ENCODE results near the gene SLC25A21. TPM values are rescaled to one million over a fixed set of nuclear protein-coding genes. Genes with fewer than 3 reads are reported as not detected.

The SLC25A21 gene
- total RNA-seq, 4 donors from 2014 or later, result 2.0 TPM; not detected in 3

DNA sequence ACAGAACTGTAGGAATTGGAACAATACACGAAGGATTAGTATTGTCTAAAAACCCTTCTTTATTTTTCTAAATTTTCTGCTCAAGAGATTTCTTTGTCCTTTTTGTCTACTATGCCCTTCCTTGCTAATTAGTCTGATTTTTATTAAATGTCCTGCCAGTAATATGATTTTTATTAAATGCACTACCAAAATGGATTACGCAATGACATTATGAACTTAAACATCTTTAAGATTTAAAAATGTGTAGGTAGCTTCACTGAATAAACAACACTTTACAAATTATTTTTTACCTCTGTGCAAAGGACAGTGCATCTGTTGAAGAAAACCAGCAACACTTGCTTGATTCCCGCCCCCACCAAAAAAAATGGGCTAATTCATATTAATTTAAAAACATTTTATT is 519.0 kb downstream of the SLC25A21 start:
- Histone ChIP-seq H3K4me1 (peaks cover 36% of the 10 kb centered on the region), H3K27ac (no peak overlapping the region), H3K36me3 (no peaks in the 10 kb centered on the region), H3K27me3 (peaks cover 100% of the 10 kb centered on the region), H3K4me3 (no peak overlapping the region), H3K9me3 (no peaks in the 10 kb centered on the region)
- TF ChIP-seq, protein P1, sequence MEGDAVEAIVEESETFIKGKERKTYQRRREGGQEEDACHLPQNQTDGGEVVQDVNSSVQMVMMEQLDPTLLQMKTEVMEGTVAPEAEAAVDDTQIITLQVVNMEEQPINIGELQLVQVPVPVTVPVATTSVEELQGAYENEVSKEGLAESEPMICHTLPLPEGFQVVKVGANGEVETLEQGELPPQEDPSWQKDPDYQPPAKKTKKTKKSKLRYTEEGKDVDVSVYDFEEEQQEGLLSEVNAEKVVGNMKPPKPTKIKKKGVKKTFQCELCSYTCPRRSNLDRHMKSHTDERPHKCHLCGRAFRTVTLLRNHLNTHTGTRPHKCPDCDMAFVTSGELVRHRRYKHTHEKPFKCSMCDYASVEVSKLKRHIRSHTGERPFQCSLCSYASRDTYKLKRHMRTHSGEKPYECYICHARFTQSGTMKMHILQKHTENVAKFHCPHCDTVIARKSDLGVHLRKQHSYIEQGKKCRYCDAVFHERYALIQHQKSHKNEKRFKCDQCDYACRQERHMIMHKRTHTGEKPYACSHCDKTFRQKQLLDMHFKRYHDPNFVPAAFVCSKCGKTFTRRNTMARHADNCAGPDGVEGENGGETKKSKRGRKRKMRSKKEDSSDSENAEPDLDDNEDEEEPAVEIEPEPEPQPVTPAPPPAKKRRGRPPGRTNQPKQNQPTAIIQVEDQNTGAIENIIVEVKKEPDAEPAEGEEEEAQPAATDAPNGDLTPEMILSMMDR (IDR thresholded peaks at IDR 0.05), result no peak
- TF ChIP-seq POLR2A (IDR thresholded peaks at IDR 0.05), result no peak
- 42% methylated on average over 3 of the region's 3 CpGs for WGBS
- DNase-seq (ENCODE audit: low spot score in 2 of 2), result no peak

DNA sequence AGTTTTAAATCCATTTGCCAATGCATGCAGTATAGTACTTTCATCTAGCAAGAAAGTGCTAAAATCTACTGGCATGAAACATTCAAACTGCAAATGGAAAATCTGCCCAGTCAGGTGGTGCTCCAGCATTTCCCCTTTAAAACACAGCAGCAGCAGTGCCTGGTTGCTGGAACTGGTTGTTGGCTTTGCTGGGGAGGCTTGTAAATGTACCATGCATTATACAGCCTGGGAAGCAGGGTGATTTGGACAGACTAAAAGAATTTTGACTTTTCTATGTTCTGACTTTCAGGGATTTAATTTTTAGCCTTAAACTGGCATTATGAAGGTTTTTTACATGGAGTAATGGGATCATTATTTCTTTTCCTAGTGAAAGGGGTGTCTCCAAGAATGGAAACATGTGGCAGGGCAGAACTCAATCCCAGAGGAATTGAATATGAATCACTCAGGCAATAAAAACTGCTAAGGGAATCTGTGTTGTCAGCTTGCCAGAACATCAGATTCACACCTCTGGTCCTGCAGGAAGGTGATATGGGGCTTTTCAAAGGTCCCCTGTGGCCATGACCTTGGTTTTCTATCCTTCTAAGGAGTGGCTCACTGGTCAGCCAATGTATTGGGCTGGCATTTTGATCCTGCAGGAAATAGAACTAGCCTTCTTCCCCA is 519.7 kb downstream of the SLC25A21 start:
- peaks cover 41% of the 10 kb centered on the region for H3K4me1 ChIP-seq
- no peaks in the 10 kb centered on the region for H3K9me3 ChIP-seq
- no peak for DNase-seq (ENCODE audit: low spot score in 2 of 2)
- TF ChIP-seq POLR2AphosphoS5 (IDR thresholded peaks at IDR 0.05) (no peak), POLR2A (IDR thresholded peaks at IDR 0.05) (no peak), EP300 (IDR thresholded peaks at IDR 0.05) (no peak)
- TF ChIP-seq, protein P1 (IDR thresholded peaks at IDR 0.05), result no peak
- H3K27me3 ChIP-seq, result peaks cover 100% of the 10 kb centered on the region
- H3K36me3 ChIP-seq, result no peaks in the 10 kb centered on the region
- H3K27ac ChIP-seq, result no peak overlapping the region
- no peak overlapping the region for H3K4me3 ChIP-seq

DNA sequence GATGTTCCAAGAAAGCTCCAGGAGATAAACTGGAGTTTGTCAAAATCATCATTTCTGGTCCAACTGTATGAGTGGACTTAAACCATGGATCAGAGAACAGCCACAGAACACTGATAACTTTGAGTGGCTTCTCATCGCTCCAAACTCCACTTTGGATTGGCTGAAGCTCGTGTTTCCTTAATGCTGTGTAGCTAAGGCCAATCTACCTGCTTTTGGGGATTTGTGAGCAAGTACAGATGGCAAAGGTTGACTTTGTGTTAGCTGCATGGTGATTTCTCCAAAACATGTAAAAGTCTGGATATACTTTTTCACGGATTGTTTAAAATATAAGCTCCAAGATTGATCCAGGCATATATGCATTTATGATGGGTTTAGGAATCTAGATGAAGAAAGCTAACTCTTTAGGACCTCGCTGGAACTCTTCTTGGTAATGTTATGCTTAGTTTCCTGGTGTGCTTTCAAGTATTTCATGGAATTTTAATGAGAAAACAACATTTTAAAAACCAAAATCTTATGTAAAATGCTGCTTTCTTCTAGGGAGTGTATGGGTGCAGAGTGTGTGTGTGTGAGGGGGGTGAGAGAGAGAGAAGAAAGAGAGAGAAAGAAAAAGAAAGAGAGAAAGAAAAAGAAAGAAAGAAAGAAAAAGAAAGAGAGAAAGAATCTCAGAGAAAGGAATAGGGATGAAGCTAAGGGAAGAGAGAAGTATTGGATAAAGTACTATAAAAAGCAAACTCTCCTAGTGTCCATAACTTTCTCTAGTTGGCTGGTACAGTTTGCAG is 522.3 kb downstream of the SLC25A21 start:
- DNase-seq (ENCODE audit: low spot score in 2 of 2), result no peak
- 48% methylated on average over 4 of the region's 4 CpGs for WGBS
- Histone ChIP-seq H3K27me3 (peaks cover 97% of the 10 kb centered on the region), H3K4me1 (peaks cover 28% of the 10 kb centered on the region), H3K4me3 (no peak overlapping the region), H3K27ac (no peak overlapping the region), H3K9me3 (no peaks in the 10 kb centered on the region), H3K36me3 (no peaks in the 10 kb centered on the region)
- TF ChIP-seq POLR2A (IDR thresholded peaks at IDR 0.05) (no peak), POLR2AphosphoS5 (IDR thresholded peaks at IDR 0.05) (no peak), EP300 (IDR thresholded peaks at IDR 0.05) (no peak)
- TF ChIP-seq, protein P1 (IDR thresholded peaks at IDR 0.05), result no peak

DNA sequence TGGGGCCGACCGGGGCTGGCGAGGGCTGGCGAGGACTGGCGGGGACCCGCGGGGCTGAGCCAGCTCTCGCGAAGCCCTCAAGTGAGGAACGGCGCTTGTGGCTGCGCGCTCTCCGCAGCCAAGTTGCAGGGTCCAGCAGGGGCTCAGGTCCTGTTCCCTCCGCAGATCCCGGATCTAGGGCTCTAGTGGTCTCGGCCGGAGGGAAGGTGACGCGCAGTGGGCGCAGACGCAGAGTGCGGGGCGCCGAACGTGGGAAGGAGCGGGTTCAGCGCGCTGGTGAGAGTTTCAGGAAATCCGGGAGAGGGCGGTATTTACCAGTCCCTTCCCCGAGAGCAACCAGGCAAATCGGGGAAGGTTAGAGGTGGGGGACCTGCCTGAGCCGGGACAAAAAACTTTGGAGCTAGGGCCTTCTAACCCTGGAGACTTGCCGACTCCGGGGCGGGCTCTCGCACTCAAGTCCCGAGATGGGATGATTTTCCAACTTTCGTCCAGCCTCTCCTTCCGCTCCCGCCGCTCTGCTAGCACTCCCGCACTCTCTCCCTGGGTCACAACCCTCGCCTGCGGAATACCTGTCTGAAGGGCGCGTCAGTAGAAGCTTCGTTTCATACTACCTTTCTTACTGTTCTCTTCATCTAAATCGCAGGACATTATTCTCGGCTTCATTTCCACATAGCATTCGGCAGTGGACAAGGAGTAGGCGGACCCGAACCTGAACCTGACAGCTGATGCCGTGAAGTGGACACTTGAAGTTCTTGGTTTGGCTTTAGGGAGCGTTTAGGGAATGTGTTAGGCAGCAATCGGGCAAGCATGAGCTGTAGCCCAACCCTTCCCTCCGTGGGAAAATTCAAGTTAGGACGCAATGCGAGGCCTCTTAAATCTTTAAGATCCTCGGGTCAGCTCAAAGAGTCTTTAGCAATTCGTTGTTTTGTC is 524.3 kb downstream of the SLC25A21 start:
- WGBS, result 7% methylated on average over 46 of the region's 62 CpGs

More for the DNA sequence above, 524.3 kb downstream of the SLC25A21 start:
- Histone ChIP-seq H3K36me3 (no peaks in the 10 kb centered on the region), H3K9me3 (no peaks in the 10 kb centered on the region), H3K4me1 (peaks cover 20% of the 10 kb centered on the region), H3K4me3 (peak overlapping the region; percentile 62), H3K27me3 (peaks cover 84% of the 10 kb centered on the region), H3K27ac (no peak overlapping the region)
- DNase-seq (ENCODE audit: low spot score in 2 of 2), result no peak
- TF ChIP-seq EP300 (IDR thresholded peaks at IDR 0.05) (no peak), POLR2A (IDR thresholded peaks at IDR 0.05) (no peak)
- TF ChIP-seq, protein P1 (IDR thresholded peaks at IDR 0.05), result peak in 1 of 2 donors; percentile 56

All from suprapubic skin (tissue), 4 donors.